HCT116 (cell line): ENCODE results near the gene NNAT.

Experiments used
- EZH2 ChIP-seq: fragments of 200-600 bp; sonication (generic); IDR thresholded peaks from 2 replicates; pipeline ENCODE4 v1.6.1; 2017; ENCODE audit warnings: antibody characterized with exemption, mixed run types
- FOSL1 ChIP-seq: IDR thresholded peaks from 2 replicates; pipeline ENCODE4 v1.6.1; 2012; ENCODE audit warnings: low read depth
- MAX ChIP-seq: IDR thresholded peaks from 2 replicates; pipeline ENCODE4 v1.6.1; 2012
- POLR2A ChIP-seq: IDR thresholded peaks from 2 replicates; pipeline ENCODE4 v1.7.0; 2011; ENCODE audit warnings: borderline replicate concordance; ENCODE audit not compliant: insufficient read depth, insufficient read length; ENCODE audit errors: extremely low read depth
- POLR2AphosphoS5 ChIP-seq: IDR thresholded peaks from 2 replicates; pipeline ENCODE4 v1.6.1; 2011; ENCODE audit warnings: mild to moderate bottlenecking, low read depth, low read length, moderate library complexity
- SIN3A ChIP-seq: IDR thresholded peaks from 2 replicates; pipeline ENCODE4 v1.6.1; 2012; ENCODE audit warnings: low read depth
- YY1 ChIP-seq: IDR thresholded peaks from 2 replicates; pipeline ENCODE4 v1.6.1; 2011; ENCODE audit warnings: low read length, low read depth, moderate library complexity, mild to moderate bottlenecking; ENCODE audit not compliant: insufficient replicate concordance; ENCODE audit errors: extremely low read depth
- TF ChIP-seq, protein P1 (sequence below), 3 experiments: fragments of 200-600 bp in 1 of 3; sonication (generic) in 1 of 3; IDR thresholded peaks in 2 of 3; conservative IDR thresholded peaks in 1 of 3; 2 replicates each; pipeline ENCODE4 v1.5.1; 2012 to 2017; ENCODE audit warnings: low read depth in 2 of 3, low read length in 2 of 3, antibody characterized with exemption in 1 of 3, borderline replicate concordance in 1 of 3, control low read depth in 1 of 3, mild to moderate bottlenecking in 1 of 3, mixed read lengths in 1 of 3, mixed run types in 1 of 3, moderate library complexity in 1 of 3; ENCODE audit not compliant: insufficient read depth in 1 of 3
- TF ChIP-seq, protein P2 (sequence below): IDR thresholded peaks from 2 replicates; pipeline ENCODE4 v1.6.1; 2012; ENCODE audit warnings: low read depth

- TF ChIP-seq YY1 = no peak
- no peak for TF ChIP-seq SIN3A
- TF ChIP-seq, protein P1, sequence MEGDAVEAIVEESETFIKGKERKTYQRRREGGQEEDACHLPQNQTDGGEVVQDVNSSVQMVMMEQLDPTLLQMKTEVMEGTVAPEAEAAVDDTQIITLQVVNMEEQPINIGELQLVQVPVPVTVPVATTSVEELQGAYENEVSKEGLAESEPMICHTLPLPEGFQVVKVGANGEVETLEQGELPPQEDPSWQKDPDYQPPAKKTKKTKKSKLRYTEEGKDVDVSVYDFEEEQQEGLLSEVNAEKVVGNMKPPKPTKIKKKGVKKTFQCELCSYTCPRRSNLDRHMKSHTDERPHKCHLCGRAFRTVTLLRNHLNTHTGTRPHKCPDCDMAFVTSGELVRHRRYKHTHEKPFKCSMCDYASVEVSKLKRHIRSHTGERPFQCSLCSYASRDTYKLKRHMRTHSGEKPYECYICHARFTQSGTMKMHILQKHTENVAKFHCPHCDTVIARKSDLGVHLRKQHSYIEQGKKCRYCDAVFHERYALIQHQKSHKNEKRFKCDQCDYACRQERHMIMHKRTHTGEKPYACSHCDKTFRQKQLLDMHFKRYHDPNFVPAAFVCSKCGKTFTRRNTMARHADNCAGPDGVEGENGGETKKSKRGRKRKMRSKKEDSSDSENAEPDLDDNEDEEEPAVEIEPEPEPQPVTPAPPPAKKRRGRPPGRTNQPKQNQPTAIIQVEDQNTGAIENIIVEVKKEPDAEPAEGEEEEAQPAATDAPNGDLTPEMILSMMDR (IDR thresholded peaks at IDR 0.05 in 2 of 3, conservative IDR thresholded peaks at IDR 0.05 in 1 of 3; ENCODE audit: borderline replicate concordance in 1 of 3, insufficient read depth in 1 of 3, low read depth in 2 of 3, low read length in 2 of 3) = no peak
- TF ChIP-seq EZH2 = no peak
- TF ChIP-seq POLR2AphosphoS5 = no peak
- TF ChIP-seq POLR2A = no peak
- TF ChIP-seq MAX = no peak
- TF ChIP-seq, protein P2, sequence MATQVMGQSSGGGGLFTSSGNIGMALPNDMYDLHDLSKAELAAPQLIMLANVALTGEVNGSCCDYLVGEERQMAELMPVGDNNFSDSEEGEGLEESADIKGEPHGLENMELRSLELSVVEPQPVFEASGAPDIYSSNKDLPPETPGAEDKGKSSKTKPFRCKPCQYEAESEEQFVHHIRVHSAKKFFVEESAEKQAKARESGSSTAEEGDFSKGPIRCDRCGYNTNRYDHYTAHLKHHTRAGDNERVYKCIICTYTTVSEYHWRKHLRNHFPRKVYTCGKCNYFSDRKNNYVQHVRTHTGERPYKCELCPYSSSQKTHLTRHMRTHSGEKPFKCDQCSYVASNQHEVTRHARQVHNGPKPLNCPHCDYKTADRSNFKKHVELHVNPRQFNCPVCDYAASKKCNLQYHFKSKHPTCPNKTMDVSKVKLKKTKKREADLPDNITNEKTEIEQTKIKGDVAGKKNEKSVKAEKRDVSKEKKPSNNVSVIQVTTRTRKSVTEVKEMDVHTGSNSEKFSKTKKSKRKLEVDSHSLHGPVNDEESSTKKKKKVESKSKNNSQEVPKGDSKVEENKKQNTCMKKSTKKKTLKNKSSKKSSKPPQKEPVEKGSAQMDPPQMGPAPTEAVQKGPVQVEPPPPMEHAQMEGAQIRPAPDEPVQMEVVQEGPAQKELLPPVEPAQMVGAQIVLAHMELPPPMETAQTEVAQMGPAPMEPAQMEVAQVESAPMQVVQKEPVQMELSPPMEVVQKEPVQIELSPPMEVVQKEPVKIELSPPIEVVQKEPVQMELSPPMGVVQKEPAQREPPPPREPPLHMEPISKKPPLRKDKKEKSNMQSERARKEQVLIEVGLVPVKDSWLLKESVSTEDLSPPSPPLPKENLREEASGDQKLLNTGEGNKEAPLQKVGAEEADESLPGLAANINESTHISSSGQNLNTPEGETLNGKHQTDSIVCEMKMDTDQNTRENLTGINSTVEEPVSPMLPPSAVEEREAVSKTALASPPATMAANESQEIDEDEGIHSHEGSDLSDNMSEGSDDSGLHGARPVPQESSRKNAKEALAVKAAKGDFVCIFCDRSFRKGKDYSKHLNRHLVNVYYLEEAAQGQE = no peak
- no peak for TF ChIP-seq FOSL1
These were observed 37.7 kb downstream of the NNAT start for GRCh38 chr20:37558779-37559178.
